ENCODE measurements around the gene NEK2.

- TF ChIP-seq CTCF (IDR thresholded peaks at IDR 0.05) (no peak), POLR2A (IDR thresholded peaks at IDR 0.05) (no peak)
These were observed 9.4 kb upstream of the NEK2 start for GRCh38 chr1:211684791-211685190.
